B cell (primary cell): ENCODE results near the gene S1PR3.

ENCODE experiments used
- CTCF ChIP-seq: fragments of 200-600 bp; IDR thresholded peaks from one replicate; pipeline ENCODE4 v1.8.0; 2022; ENCODE audit warnings: antibody characterized with exemption, mild to moderate bottlenecking
- EZH2 ChIP-seq: IDR thresholded peaks from 2 replicates; pipeline ENCODE4 v1.6.1; 2012; ENCODE audit warnings: borderline replicate concordance, low read depth, mild to moderate bottlenecking, moderate library complexity, low read length; ENCODE audit not compliant: insufficient read depth, poor library complexity, severe bottlenecking

GRCh38 chr9:89022001-89022759 is 30.9 kb downstream of the S1PR3 start:
- no peak for TF ChIP-seq EZH2
- TF ChIP-seq CTCF = no peak
